Bronchial epithelial cell (primary cell): ENCODE measurements around the gene CKS2. TPM values are rescaled to one million over a fixed set of nuclear protein-coding genes. Genes with fewer than 3 reads are reported as not detected.

ENCODE experiments used
- DNase-seq: peaks from one replicate; pipeline ENCODE4 v3.0.0-alpha.2; 2010; ENCODE audit warnings: low read depth
- FAIRE-seq: peaks from 2 replicates; lab custom pipeline; 2011; peaks lifted over from hg19 to GRCh38; lab: Jason Lieb, UNC
- H3K27me3 ChIP-seq: 2 replicates; pipeline ENCODE4 v1.5.1; 2011; ENCODE audit warnings: low read length; ENCODE audit not compliant: control insufficient read depth, insufficient read depth
- H3K36me3 ChIP-seq: 2 replicates; pipeline ENCODE4 v1.5.1; 2011; ENCODE audit warnings: low read length; ENCODE audit not compliant: control insufficient read depth, insufficient read depth
- H3K4me3 ChIP-seq: 2 replicates; pipeline ENCODE4 v1.5.1; 2011; ENCODE audit warnings: mild to moderate bottlenecking, low read depth, low read length, control low read depth
- total RNA-seq: library from RNA; depleted of rRNA; stranded (reverse); fragments of >200 nt; gene quantifications from 2 replicates; pipeline ENCODE4 v1.2.1, GENCODE V29; 2014
- TF ChIP-seq, protein P1 (sequence below): IDR thresholded peaks from 2 replicates; pipeline ENCODE4 v1.5.1; 2011; ENCODE audit warnings: mild to moderate bottlenecking, moderate library complexity, low read length, control low read depth, inconsistent platforms; ENCODE audit not compliant: insufficient read depth, severe bottlenecking

The CKS2 gene
- total RNA-seq, 1 donor from 2014 or later: 16.3 TPM

DNA sequence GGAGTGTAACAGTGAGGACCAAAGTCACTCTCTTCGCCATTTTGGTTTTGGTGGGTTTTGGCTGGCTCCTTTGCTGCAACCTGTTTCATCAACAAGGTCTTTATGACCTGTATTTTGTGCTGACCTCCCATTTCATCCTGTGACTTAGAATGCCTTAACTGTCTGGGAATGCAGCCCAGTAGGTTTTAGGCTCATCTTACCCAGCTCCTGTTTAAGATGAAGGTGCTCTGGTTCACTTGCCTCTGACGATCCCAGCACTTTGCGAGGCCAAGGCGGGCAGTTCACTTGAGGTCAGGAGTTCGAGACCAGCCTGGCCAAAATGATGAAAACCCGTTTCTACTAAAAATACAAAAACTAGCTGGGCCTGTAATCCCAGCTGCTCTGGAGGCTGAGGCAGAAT lies 1.8 kb upstream of the CKS2 start:
- Histone ChIP-seq H3K4me3 (no peak overlapping the region), H3K27me3 (no peaks in the 10 kb centered on the region), H3K36me3 (no peaks in the 10 kb centered on the region)
- TF ChIP-seq, protein P1, sequence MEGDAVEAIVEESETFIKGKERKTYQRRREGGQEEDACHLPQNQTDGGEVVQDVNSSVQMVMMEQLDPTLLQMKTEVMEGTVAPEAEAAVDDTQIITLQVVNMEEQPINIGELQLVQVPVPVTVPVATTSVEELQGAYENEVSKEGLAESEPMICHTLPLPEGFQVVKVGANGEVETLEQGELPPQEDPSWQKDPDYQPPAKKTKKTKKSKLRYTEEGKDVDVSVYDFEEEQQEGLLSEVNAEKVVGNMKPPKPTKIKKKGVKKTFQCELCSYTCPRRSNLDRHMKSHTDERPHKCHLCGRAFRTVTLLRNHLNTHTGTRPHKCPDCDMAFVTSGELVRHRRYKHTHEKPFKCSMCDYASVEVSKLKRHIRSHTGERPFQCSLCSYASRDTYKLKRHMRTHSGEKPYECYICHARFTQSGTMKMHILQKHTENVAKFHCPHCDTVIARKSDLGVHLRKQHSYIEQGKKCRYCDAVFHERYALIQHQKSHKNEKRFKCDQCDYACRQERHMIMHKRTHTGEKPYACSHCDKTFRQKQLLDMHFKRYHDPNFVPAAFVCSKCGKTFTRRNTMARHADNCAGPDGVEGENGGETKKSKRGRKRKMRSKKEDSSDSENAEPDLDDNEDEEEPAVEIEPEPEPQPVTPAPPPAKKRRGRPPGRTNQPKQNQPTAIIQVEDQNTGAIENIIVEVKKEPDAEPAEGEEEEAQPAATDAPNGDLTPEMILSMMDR: no peak
- DNase-seq: no peak
- FAIRE-seq: no peak

DNA sequence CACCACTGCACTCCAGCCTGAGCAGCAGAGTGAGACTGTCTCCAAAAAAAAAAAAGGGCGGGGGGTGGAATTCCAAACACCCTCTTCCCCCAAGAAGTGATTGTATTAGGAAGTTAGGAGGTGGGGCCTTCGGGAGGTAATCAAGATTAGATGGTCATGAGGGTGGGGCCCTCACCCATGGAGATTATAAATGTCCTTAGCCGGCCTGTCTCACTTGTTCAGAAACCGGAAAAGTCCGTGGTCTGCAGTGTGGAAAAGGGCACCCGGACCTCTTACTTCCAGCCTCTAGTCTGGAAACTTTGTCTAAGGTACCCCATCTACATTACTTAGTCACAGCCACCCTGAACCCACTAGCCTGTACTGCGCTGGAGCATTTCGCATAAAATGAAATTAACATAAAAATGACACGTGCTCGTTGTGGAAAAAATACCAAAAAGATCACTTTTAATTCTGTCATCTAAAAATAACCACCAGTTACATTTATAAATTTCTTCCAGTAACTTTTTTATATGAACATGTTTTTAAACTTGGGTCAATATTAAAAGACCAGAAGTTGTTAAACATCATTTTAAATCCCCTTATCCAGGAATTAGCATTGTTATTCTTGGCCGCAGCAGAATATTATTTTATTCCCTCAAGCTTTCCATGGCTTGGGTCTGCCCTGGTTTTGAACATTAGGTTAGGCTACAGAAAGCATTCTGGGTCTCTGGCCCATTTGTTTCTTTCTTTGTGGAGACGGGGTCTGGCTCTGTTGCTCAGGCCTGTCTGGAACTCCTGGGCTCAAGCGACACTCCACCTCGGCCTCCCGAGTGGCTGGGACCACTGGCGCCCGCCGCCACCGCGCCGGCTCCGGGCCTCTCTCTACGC lies 1.2 kb upstream of the CKS2 start:
- H3K36me3 ChIP-seq: no peaks in the 10 kb centered on the region
- peak; percentile 10 for DNase-seq
- TF ChIP-seq, protein P1: no peak
- peak overlapping the region; percentile 61 for H3K4me3 ChIP-seq
- no peak for FAIRE-seq
- no peaks in the 10 kb centered on the region for H3K27me3 ChIP-seq

DNA sequence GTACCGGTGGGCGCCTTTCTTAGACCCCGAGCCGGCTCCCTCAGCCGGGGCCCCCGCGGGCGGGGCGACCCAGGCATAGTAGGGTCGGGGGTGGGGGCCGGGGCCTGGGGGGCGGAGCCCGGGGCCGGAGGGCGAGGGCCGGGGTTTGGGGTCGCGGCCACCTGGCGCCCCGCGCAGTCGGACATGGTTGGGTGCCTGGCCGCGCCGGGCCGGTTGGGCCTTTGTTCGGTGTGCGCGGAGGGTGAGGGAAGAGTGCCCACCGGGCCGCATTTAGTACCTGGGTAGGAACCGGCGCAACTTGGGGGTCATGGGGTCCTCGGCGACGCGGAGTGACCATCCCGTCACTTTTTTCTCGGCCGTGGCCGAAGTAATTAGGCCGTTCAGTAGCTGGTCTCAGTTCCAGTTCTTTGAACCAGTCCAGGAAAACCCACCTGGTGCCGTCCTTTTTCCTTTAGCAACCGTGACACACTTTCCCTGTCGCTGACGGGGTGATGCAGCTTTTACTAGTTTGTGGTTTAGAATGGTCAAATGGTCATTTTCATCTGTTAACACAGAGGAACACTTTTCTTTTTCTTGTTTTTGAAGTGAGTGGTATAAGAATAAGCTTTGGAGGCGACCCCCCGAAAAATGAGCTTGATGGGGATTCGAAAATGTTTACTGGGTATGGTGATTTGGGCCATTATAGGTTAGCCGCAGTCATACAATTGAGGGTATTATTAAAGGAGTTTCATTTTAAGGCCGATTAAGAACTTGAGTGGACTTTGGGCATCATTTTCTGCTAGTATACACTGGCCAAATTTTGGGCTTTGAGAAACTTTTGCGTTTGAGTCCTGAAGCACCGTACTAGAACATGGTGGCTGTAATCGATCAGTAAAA lies 589 bp downstream of the CKS2 start:
- TF ChIP-seq, protein P1: no peak
- Histone ChIP-seq H3K27me3 (no peaks in the 10 kb centered on the region), H3K4me3 (peak overlapping the region; percentile 71), H3K36me3 (no peaks in the 10 kb centered on the region)
- peak; percentile 11 for DNase-seq
- FAIRE-seq: no peak

DNA sequence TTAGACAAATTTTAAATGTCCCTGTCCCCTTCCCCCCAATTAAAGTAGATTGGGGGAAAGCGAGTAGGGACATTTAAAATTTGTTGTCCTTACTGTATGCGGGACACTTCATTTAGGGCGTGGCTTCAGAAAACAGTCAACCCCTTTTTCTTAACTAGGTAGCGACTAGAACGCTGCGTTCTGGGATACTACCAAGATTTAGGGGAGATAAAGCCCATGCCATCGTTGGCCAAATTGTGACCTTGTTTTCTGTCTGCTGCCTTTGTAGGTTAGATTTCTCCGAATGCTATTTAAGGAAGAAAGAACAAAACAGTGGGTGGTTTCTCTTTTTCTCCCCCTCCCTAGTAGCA lies 1.2 kb downstream of the CKS2 start:
- FAIRE-seq (no peak), DNase-seq (peak; percentile 50)
- H3K36me3 ChIP-seq: no peaks in the 10 kb centered on the region
- H3K27me3 ChIP-seq: no peaks in the 10 kb centered on the region
- H3K4me3 ChIP-seq: peak overlapping the region; percentile 71
- TF ChIP-seq, protein P1: no peak

DNA sequence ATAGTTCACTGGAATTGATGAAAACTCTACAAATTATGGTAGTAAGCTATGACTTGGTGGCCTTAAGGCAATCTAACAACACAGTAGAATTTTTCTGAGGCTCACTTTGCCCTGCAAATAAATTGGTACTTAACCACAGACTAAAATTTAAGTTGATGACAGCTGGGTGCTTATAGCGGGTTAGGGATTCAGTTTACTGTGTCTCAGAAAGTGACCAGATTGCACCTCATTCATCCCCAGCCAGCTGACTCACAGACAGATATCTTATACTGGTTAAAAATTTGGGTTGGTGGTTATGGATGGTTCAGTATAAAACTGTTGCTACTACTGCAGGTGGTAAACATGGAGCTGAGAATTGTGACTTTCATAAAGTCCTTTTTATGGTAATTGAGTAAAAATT lies 2.8 kb downstream of the CKS2 start:
- FAIRE-seq: no peak
- Histone ChIP-seq H3K27me3 (no peaks in the 10 kb centered on the region), H3K4me3 (no peak overlapping the region), H3K36me3 (no peaks in the 10 kb centered on the region)
- TF ChIP-seq, protein P1: no peak
- peak; percentile 15 for DNase-seq
